ENCODE results near the gene FGF14.

FGF14 gene

GRCh38 chr13:102299366-102299765, 102.5 kb downstream of the FGF14 start:
- Histone ChIP-seq H3K9ac (ENCODE audit: low read depth, low read length, poor library complexity) (no peak overlapping the region), H4K91ac (ENCODE audit: low read depth, low read length, poor library complexity) (no peak overlapping the region), H3K18ac (ENCODE audit: low read length) (no peak overlapping the region), H3K4me1 (ENCODE audit: control insufficient read depth in 2 of 2, insufficient read depth in 1 of 2, low read depth in 1 of 2, low read length in 2 of 2) (no peaks in the 10 kb centered on the region), H3K79me1 (ENCODE audit: low read depth, low read length) (no peaks in the 10 kb centered on the region), H2AFZ (ENCODE audit: low read length) (no peak overlapping the region), H4K8ac (ENCODE audit: low read depth, low read length) (no peak overlapping the region), H3K4me2 (ENCODE audit: insufficient read depth, low read length, poor library complexity, severe bottlenecking) (no peak overlapping the region), H3K4me3 (ENCODE audit: low read length in 2 of 2) (no peak overlapping the region), H3K4ac (ENCODE audit: low read length) (no peak overlapping the region), H3K9me3 (replicated peaks in 1 of 2; ENCODE audit: control insufficient read depth in 2 of 2, insufficient read depth in 1 of 2, low read depth in 1 of 2, low read length in 2 of 2) (no peaks in the 10 kb centered on the region), H2AK5ac (ENCODE audit: low read depth, low read length) (no peak overlapping the region), H3K23ac (ENCODE audit: low read depth, low read length, poor library complexity) (no peak overlapping the region), H3K27ac (replicated peaks; ENCODE audit: low read length) (no peak overlapping the region), H3K36me3 (replicated peaks in 1 of 2; ENCODE audit: control insufficient read depth in 2 of 2, insufficient read depth in 2 of 2, low read length in 2 of 2) (no peaks in the 10 kb centered on the region), H2BK15ac (ENCODE audit: low read length) (no peak overlapping the region), H2BK12ac (ENCODE audit: low read length) (no peak overlapping the region), H2BK120ac (ENCODE audit: low read depth, low read length) (no peak overlapping the region), H3K27me3 (ENCODE audit: control insufficient read depth in 3 of 3, insufficient read depth in 3 of 3, low read depth in 1 of 3, low read length in 3 of 3) (no peaks in the 10 kb centered on the region), H2BK5ac (ENCODE audit: low read length) (no peak overlapping the region), H3K14ac (ENCODE audit: low read length) (no peak overlapping the region)
- no peak for DNase-seq (ENCODE audit: low spot score)
- no CpG with 5 or more reads among the region's 6 CpGs for WGBS, 2 donors (ENCODE audit: extremely low coverage in 2 of 2, insufficient read length in 2 of 2, insufficient replicate concordance in 1 of 2)

DNA sequence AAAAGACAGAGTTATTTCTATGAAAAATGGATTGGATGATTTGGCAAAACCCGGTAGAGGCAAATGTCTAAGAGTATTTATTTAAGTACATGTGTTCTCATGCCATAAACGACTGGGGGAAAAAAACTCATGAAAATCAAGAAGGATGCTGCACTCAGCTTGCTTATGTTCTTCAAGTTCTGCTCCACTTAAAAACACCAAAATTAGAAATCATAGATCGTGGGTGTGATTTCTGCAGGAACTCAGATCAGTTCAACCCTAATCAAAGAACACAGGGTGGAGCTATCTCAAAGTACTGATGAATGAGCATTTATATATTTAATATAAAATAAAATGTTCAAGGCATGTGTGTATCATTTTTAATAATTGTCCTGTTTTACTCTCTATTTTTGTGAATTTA, 103.8 kb downstream of the FGF14 start:
- Histone ChIP-seq H4K91ac (ENCODE audit: low read depth, low read length, poor library complexity) (no peak overlapping the region), H3K9ac (ENCODE audit: low read depth, low read length, poor library complexity) (no peak overlapping the region), H3K9me3 (replicated peaks in 1 of 2; ENCODE audit: control insufficient read depth in 2 of 2, insufficient read depth in 1 of 2, low read depth in 1 of 2, low read length in 2 of 2) (no peaks in the 10 kb centered on the region), H2BK120ac (ENCODE audit: low read depth, low read length) (no peak overlapping the region), H2BK12ac (ENCODE audit: low read length) (no peak overlapping the region), H2AFZ (ENCODE audit: low read length) (no peak overlapping the region), H3K4me1 (ENCODE audit: control insufficient read depth in 2 of 2, insufficient read depth in 1 of 2, low read depth in 1 of 2, low read length in 2 of 2) (no peaks in the 10 kb centered on the region), H3K27me3 (ENCODE audit: control insufficient read depth in 3 of 3, insufficient read depth in 3 of 3, low read depth in 1 of 3, low read length in 3 of 3) (no peaks in the 10 kb centered on the region), H4K8ac (ENCODE audit: low read depth, low read length) (no peak overlapping the region), H3K4ac (ENCODE audit: low read length) (no peak overlapping the region), H3K14ac (ENCODE audit: low read length) (no peak overlapping the region), H3K23ac (ENCODE audit: low read depth, low read length, poor library complexity) (no peak overlapping the region), H2BK5ac (ENCODE audit: low read length) (no peak overlapping the region), H3K79me1 (ENCODE audit: low read depth, low read length) (no peaks in the 10 kb centered on the region), H3K4me3 (ENCODE audit: low read length in 2 of 2) (no peak overlapping the region), H3K4me2 (ENCODE audit: insufficient read depth, low read length, poor library complexity, severe bottlenecking) (no peak overlapping the region), H3K18ac (ENCODE audit: low read length) (no peak overlapping the region), H3K27ac (replicated peaks; ENCODE audit: low read length) (no peak overlapping the region), H2AK5ac (ENCODE audit: low read depth, low read length) (no peak overlapping the region), H2BK15ac (ENCODE audit: low read length) (no peak overlapping the region), H3K36me3 (replicated peaks in 1 of 2; ENCODE audit: control insufficient read depth in 2 of 2, insufficient read depth in 2 of 2, low read length in 2 of 2) (no peaks in the 10 kb centered on the region)
- no peak for DNase-seq (ENCODE audit: low spot score)
- no CpG with 5 or more reads among the region's 3 CpGs for WGBS, 2 donors (ENCODE audit: extremely low coverage in 2 of 2, insufficient read length in 2 of 2, insufficient replicate concordance in 1 of 2)

DNA sequence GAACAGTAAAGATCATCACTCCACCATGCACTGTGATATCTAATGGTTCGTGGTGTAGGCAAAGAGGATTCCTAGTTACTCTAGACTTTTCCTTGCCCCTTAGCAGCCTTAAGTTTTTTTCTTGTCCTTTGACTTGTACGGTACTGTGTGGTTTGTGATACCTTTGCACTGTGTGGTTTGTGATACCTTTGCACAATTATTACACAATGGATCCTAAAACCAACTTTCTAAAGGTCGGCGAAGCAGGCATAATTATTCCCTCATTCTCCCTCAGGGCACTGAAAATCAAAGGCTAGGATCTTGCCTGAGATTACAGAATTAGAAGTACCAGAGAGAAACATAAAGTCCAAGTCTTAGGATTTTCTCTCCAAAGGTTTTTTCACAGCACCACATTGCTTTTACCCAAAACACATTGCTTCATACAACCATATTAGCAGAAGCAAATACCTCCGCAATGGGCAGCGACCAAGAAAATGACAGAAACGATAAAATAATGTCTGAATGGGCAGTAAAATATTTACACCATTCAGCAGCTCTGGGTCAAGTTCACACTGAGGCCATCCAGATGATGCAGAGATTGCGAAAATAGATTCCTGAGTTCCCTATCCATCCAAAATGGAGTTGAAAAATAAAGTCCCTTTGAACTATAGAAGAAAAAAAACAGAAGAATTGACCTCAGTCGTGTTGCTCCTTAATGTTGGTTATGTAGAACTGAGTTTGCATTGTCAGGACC, 106.4 kb downstream of the FGF14 start:
- no CpG with 5 or more reads among the region's 9 CpGs for WGBS, 2 donors (ENCODE audit: extremely low coverage in 2 of 2, insufficient read length in 2 of 2, insufficient replicate concordance in 1 of 2)
- Histone ChIP-seq H3K4me3 (ENCODE audit: low read length in 2 of 2) (no peak overlapping the region), H3K27ac (replicated peaks; ENCODE audit: low read length) (no peak overlapping the region), H3K27me3 (ENCODE audit: control insufficient read depth in 3 of 3, insufficient read depth in 3 of 3, low read depth in 1 of 3, low read length in 3 of 3) (no peaks in the 10 kb centered on the region), H3K9ac (ENCODE audit: low read depth, low read length, poor library complexity) (no peak overlapping the region), H3K36me3 (replicated peaks in 1 of 2; ENCODE audit: control insufficient read depth in 2 of 2, insufficient read depth in 2 of 2, low read length in 2 of 2) (no peaks in the 10 kb centered on the region), H2BK120ac (ENCODE audit: low read depth, low read length) (no peak overlapping the region), H3K4ac (ENCODE audit: low read length) (no peak overlapping the region), H3K18ac (ENCODE audit: low read length) (no peak overlapping the region), H2BK12ac (ENCODE audit: low read length) (no peak overlapping the region), H3K9me3 (replicated peaks in 1 of 2; ENCODE audit: control insufficient read depth in 2 of 2, insufficient read depth in 1 of 2, low read depth in 1 of 2, low read length in 2 of 2) (no peaks in the 10 kb centered on the region), H2BK15ac (ENCODE audit: low read length) (no peak overlapping the region), H3K4me1 (ENCODE audit: control insufficient read depth in 2 of 2, insufficient read depth in 1 of 2, low read depth in 1 of 2, low read length in 2 of 2) (no peaks in the 10 kb centered on the region), H3K4me2 (ENCODE audit: insufficient read depth, low read length, poor library complexity, severe bottlenecking) (no peak overlapping the region), H3K14ac (ENCODE audit: low read length) (no peak overlapping the region), H2AK5ac (ENCODE audit: low read depth, low read length) (no peak overlapping the region), H4K8ac (ENCODE audit: low read depth, low read length) (no peak overlapping the region), H3K23ac (ENCODE audit: low read depth, low read length, poor library complexity) (no peak overlapping the region), H2AFZ (ENCODE audit: low read length) (no peak overlapping the region), H2BK5ac (ENCODE audit: low read length) (no peak overlapping the region), H4K91ac (ENCODE audit: low read depth, low read length, poor library complexity) (no peak overlapping the region), H3K79me1 (ENCODE audit: low read depth, low read length) (no peaks in the 10 kb centered on the region)
- DNase-seq (ENCODE audit: low spot score): no peak

- no peak overlapping the region for H3K18ac ChIP-seq (ENCODE audit: low read length)
- H3K27ac ChIP-seq (replicated peaks; ENCODE audit: low read length): no peak overlapping the region
- no CpG with 5 or more reads among the region's 3 CpGs for WGBS, 2 donors (ENCODE audit: extremely low coverage in 2 of 2, insufficient read length in 2 of 2, insufficient replicate concordance in 1 of 2)
- no peak overlapping the region for H2BK5ac ChIP-seq (ENCODE audit: low read length)
- H3K27me3 ChIP-seq (ENCODE audit: control insufficient read depth in 3 of 3, insufficient read depth in 3 of 3, low read depth in 1 of 3, low read length in 3 of 3): no peaks in the 10 kb centered on the region
- H3K4ac ChIP-seq (ENCODE audit: low read length): no peak overlapping the region
- DNase-seq (ENCODE audit: low spot score): no peak
- H3K9me3 ChIP-seq (replicated peaks in 1 of 2; ENCODE audit: control insufficient read depth in 2 of 2, insufficient read depth in 1 of 2, low read depth in 1 of 2, low read length in 2 of 2): no peaks in the 10 kb centered on the region
- no peak overlapping the region for H2BK15ac ChIP-seq (ENCODE audit: low read length)
- H4K91ac ChIP-seq (ENCODE audit: low read depth, low read length, poor library complexity): no peak overlapping the region
- H4K8ac ChIP-seq (ENCODE audit: low read depth, low read length): no peak overlapping the region
- H3K9ac ChIP-seq (ENCODE audit: low read depth, low read length, poor library complexity): no peak overlapping the region
- no peaks in the 10 kb centered on the region for H3K4me1 ChIP-seq (ENCODE audit: control insufficient read depth in 2 of 2, insufficient read depth in 1 of 2, low read depth in 1 of 2, low read length in 2 of 2)
- H2AFZ ChIP-seq (ENCODE audit: low read length): no peak overlapping the region
- H3K14ac ChIP-seq (ENCODE audit: low read length): no peak overlapping the region
- H3K23ac ChIP-seq (ENCODE audit: low read depth, low read length, poor library complexity): no peak overlapping the region
- no peak overlapping the region for H2BK120ac ChIP-seq (ENCODE audit: low read depth, low read length)
- H3K36me3 ChIP-seq (replicated peaks in 1 of 2; ENCODE audit: control insufficient read depth in 2 of 2, insufficient read depth in 2 of 2, low read length in 2 of 2): no peaks in the 10 kb centered on the region
- no peak overlapping the region for H2AK5ac ChIP-seq (ENCODE audit: low read depth, low read length)
- H3K4me3 ChIP-seq (ENCODE audit: low read length in 2 of 2): no peak overlapping the region
- no peak overlapping the region for H3K4me2 ChIP-seq (ENCODE audit: insufficient read depth, low read length, poor library complexity, severe bottlenecking)
- H2BK12ac ChIP-seq (ENCODE audit: low read length): no peak overlapping the region
- no peaks in the 10 kb centered on the region for H3K79me1 ChIP-seq (ENCODE audit: low read depth, low read length)
These were observed 107.3 kb downstream of the FGF14 start for GRCh38 chr13:102294407-102295018.

All from neuronal stem cell (in vitro differentiated cells).